Measurements from ENCODE around the gene PDE5A. TPM values are rescaled to one million over a fixed set of nuclear protein-coding genes. Genes with fewer than 3 reads are reported as not detected.

PDE5A gene
- 10 to 100 TPM in 2 of 3 donors, 1 to 10 TPM in 1; 7.5 to 49.8 (median 21.6) TPM for total RNA-seq

GRCh38 chr4:119628281-119629141, at the start of gene PDE5A:
TSS of gene PDE5A (minus strand) at chr4:119628804. CDS start at chr4:119628671, 133 bp downstream.
- Histone ChIP-seq H3K27ac (peak within 1 kb of the TSS; percentile 75 to 93), H3K36me3 (no peaks in the 10 kb centered on the region), H3K4me3 (peak within 1 kb of the TSS; percentile 72 to 89 (median 86)), H3K27me3 (no peaks in the 10 kb centered on the region), H3K4me1 (no peaks in the 10 kb centered on the region), H3K9me3 (no peaks in the 10 kb centered on the region)
- intact Hi-C loops (cut with DNase I; ENCODE audit: low total_unique reads): no loop called here
- DNase-seq (ENCODE audit: low spot score in 2 of 2): peak; percentile 74 to 82
- TF ChIP-seq POLR2A (IDR thresholded peaks at IDR 0.05) (no peak), CTCF (IDR thresholded peaks at IDR 0.05) (peak; percentile 29 to 70 (median 55)), POLR2AphosphoS5 (IDR thresholded peaks at IDR 0.05) (peak in 2 of 3 donors; percentile 6 to 41)

GRCh38 chr4:119676101-119676500, 47.5 kb upstream of the PDE5A start:
- Histone ChIP-seq H3K4me3 (no peak overlapping the region), H3K9me3 (no peaks in the 10 kb centered on the region), H3K27ac (no peak overlapping the region), H3K4me1 (no peaks in the 10 kb centered on the region), H3K36me3 (no peaks in the 10 kb centered on the region), H3K27me3 (no peaks in the 10 kb centered on the region)
- DNase-seq (ENCODE audit: low spot score in 2 of 2): no peak
- intact Hi-C loops (cut with DNase I; ENCODE audit: low total_unique reads): no loop called here
- TF ChIP-seq CTCF (IDR thresholded peaks at IDR 0.05) (no peak), POLR2A (IDR thresholded peaks at IDR 0.05) (no peak), POLR2AphosphoS5 (IDR thresholded peaks at IDR 0.05) (no peak)

GRCh38 chr4:119675391-119675790, 46.8 kb upstream of the PDE5A start:
- H3K4me3 ChIP-seq: no peak overlapping the region
- no peaks in the 10 kb centered on the region for H3K9me3 ChIP-seq
- TF ChIP-seq POLR2AphosphoS5 (IDR thresholded peaks at IDR 0.05) (no peak), POLR2A (IDR thresholded peaks at IDR 0.05) (no peak), CTCF (IDR thresholded peaks at IDR 0.05) (no peak)
- no peak for DNase-seq (ENCODE audit: low spot score in 2 of 2)
- no peaks in the 10 kb centered on the region for H3K36me3 ChIP-seq
- H3K27ac ChIP-seq: no peak overlapping the region
- no peaks in the 10 kb centered on the region for H3K27me3 ChIP-seq
- no peaks in the 10 kb centered on the region for H3K4me1 ChIP-seq
- intact Hi-C loops (cut with DNase I; ENCODE audit: low total_unique reads): no loop called here

- intact Hi-C loops (cut with DNase I; ENCODE audit: low total_unique reads): no loop called here
- DNase-seq (ENCODE audit: low spot score in 2 of 2): no peak
- Histone ChIP-seq H3K27me3 (no peaks in the 10 kb centered on the region), H3K27ac (no peak overlapping the region), H3K4me1 (no peaks in the 10 kb centered on the region), H3K9me3 (no peaks in the 10 kb centered on the region), H3K36me3 (no peaks in the 10 kb centered on the region), H3K4me3 (no peak overlapping the region)
- TF ChIP-seq CTCF (IDR thresholded peaks at IDR 0.05) (no peak), POLR2AphosphoS5 (IDR thresholded peaks at IDR 0.05) (no peak), POLR2A (IDR thresholded peaks at IDR 0.05) (no peak)
Observed at GRCh38 chr4:119672938-119673337, 44.3 kb upstream of the PDE5A start.

- H3K4me3 ChIP-seq: no peak overlapping the region
- no peaks in the 10 kb centered on the region for H3K4me1 ChIP-seq
- H3K27ac ChIP-seq: no peak overlapping the region
- no peak for DNase-seq (ENCODE audit: low spot score in 2 of 2)
- intact Hi-C loops (cut with DNase I; ENCODE audit: low total_unique reads): no loop called here
- H3K36me3 ChIP-seq: no peaks in the 10 kb centered on the region
- no peaks in the 10 kb centered on the region for H3K27me3 ChIP-seq
- H3K9me3 ChIP-seq: no peaks in the 10 kb centered on the region
- no peak for TF ChIP-seq CTCF (IDR thresholded peaks at IDR 0.05)
- TF ChIP-seq POLR2A (IDR thresholded peaks at IDR 0.05): no peak
- TF ChIP-seq POLR2AphosphoS5 (IDR thresholded peaks at IDR 0.05): no peak
Observed at GRCh38 chr4:119672086-119672485, 43.5 kb upstream of the PDE5A start.
